CD14-positive monocyte (primary cell): ENCODE results near the gene ACIN1. TPM values are rescaled to one million over a fixed set of nuclear protein-coding genes. Genes with fewer than 3 reads are reported as not detected.

Experiments used
- DNase-seq, 3 donors: peaks; one replicate each; pipeline ENCODE4 v3.0.0-alpha.2; 2011 to 2022
- H2AFZ ChIP-seq: 2 replicates; pipeline ENCODE4 v1.6.0; 2012; ENCODE audit warnings: mild to moderate bottlenecking, low read depth, low read length, inconsistent platforms; ENCODE audit not compliant: insufficient read depth, poor library complexity, severe bottlenecking
- H3K27ac ChIP-seq, 2 donors: 1 replicate in 1 of 2; 2 replicates in 1 of 2; pipeline ENCODE4 v1.5.1; 2012 to 2013; ENCODE audit warnings: low read length in 2 of 2, control low read depth in 1 of 2, inconsistent platforms in 1 of 2, low read depth in 1 of 2, mild to moderate bottlenecking in 1 of 2
- H3K27me3 ChIP-seq, 2 donors: one replicate each; pipeline versions ENCODE4 v1.6.0 to v1.6.1; 2011 to 2013; ENCODE audit warnings: low read length in 2 of 2; ENCODE audit not compliant: control insufficient read depth in 2 of 2, insufficient read depth in 2 of 2
- H3K36me3 ChIP-seq, 2 donors: replicated peaks in 1 of 2; 1 replicate in 1 of 2; 2 replicates in 1 of 2; pipeline versions ENCODE4 v1.5.1 to v1.6.1; 2012 to 2013; ENCODE audit warnings: low read length in 2 of 2, control low read depth in 1 of 2, inconsistent platforms in 1 of 2, mild to moderate bottlenecking in 1 of 2; ENCODE audit not compliant: insufficient read depth in 2 of 2, control insufficient read depth in 1 of 2
- H3K4me1 ChIP-seq, 2 donors: 1 replicate in 1 of 2; 2 replicates in 1 of 2; pipeline versions ENCODE4 v1.5.1 to v1.6.1; 2012 to 2013; ENCODE audit warnings: low read length in 2 of 2, control low read depth in 1 of 2, inconsistent platforms in 1 of 2, mild to moderate bottlenecking in 1 of 2, moderate library complexity in 1 of 2; ENCODE audit not compliant: insufficient read depth in 2 of 2, control insufficient read depth in 1 of 2
- H3K4me2 ChIP-seq: replicated peaks from 2 replicates; pipeline ENCODE3; 2012; ENCODE audit warnings: low read length, moderate library complexity, mild to moderate bottlenecking; ENCODE audit not compliant: poor library complexity, severe bottlenecking; ENCODE audit errors: extremely low read depth
- H3K4me3 ChIP-seq, 3 experiments: fragments of 200-600 bp in 1 of 3; sonication (generic) in 1 of 3; replicated peaks in 1 of 3; 1 replicate in 2 of 3; 2 replicates in 1 of 3; pipeline ENCODE4 v1.5.1; 2011 to 2013; ENCODE audit warnings: low read length in 3 of 3, mild to moderate bottlenecking in 3 of 3, control low read depth in 2 of 3, low read depth in 2 of 3, inconsistent platforms in 1 of 3, moderate library complexity in 1 of 3
- H3K79me2 ChIP-seq: 2 replicates; pipeline ENCODE4 v1.6.0; 2012; ENCODE audit warnings: mild to moderate bottlenecking, control low read depth, inconsistent platforms, low read length, moderate library complexity; ENCODE audit not compliant: insufficient read depth
- H3K9ac ChIP-seq: 2 replicates; pipeline ENCODE4 v1.6.0; 2017; ENCODE audit warnings: low read length, mild to moderate bottlenecking; ENCODE audit not compliant: insufficient read depth, poor library complexity, severe bottlenecking
- H3K9me3 ChIP-seq, 2 donors: replicated peaks in 1 of 2; 1 replicate in 1 of 2; 2 replicates in 1 of 2; pipeline versions ENCODE4 v1.5.1 to v1.6.1; 2012 to 2013; ENCODE audit warnings: low read length in 2 of 2, control low read depth in 1 of 2; ENCODE audit not compliant: control insufficient read depth in 1 of 2, insufficient read depth in 1 of 2
- H4K20me1 ChIP-seq: 2 replicates; pipeline ENCODE4 v1.6.0; 2012; ENCODE audit warnings: mild to moderate bottlenecking, low read length, control low read depth, moderate library complexity; ENCODE audit not compliant: insufficient read depth
- H3K27ac Mint-ChIP-seq, 7 donors: one replicate each; pipeline ENCODE4 v1.8.0; 2020; ENCODE audit warnings: mild to moderate bottlenecking in 7 of 7, mixed read lengths in 7 of 7, moderate library complexity in 6 of 7, inconsistent platforms in 2 of 7
- H3K27me3 Mint-ChIP-seq, 3 donors: one replicate each; pipeline ENCODE4 v1.8.0; 2021 to 2022; ENCODE audit warnings: low read depth in 3 of 3, mild to moderate bottlenecking in 3 of 3, mixed read lengths in 3 of 3, moderate library complexity in 3 of 3, inconsistent platforms in 1 of 3
- H3K36me3 Mint-ChIP-seq, 2 donors: one replicate each; pipeline ENCODE4 v1.8.0; 2020; ENCODE audit warnings: mixed read lengths in 2 of 2, inconsistent platforms in 1 of 2, mild to moderate bottlenecking in 1 of 2
- H3K4me1 Mint-ChIP-seq: one replicate; pipeline ENCODE4 v1.8.0; 2020; ENCODE audit warnings: mild to moderate bottlenecking, mixed read lengths
- H3K4me3 Mint-ChIP-seq, 2 donors: one replicate each; pipeline ENCODE4 v1.8.0; 2020; ENCODE audit warnings: mild to moderate bottlenecking in 2 of 2, mixed read lengths in 2 of 2, moderate library complexity in 1 of 2
- H3K9me3 Mint-ChIP-seq, 7 donors: one replicate each; pipeline ENCODE4 v1.8.0; 2020 to 2022; ENCODE audit warnings: mixed read lengths in 7 of 7, mild to moderate bottlenecking in 6 of 7, moderate library complexity in 6 of 7, inconsistent platforms in 2 of 7
- WGBS: methylation state at CpG from one replicate; pipeline ENCODE4 v1.1.5; 2013; ENCODE audit warnings: missing lambda C conversion rate; ENCODE audit not compliant: insufficient coverage; 5-methylcytosine and 5-hydroxymethylcytosine counted together
- intact Hi-C, 2 donors: fragments of 100-400 bp; cut with micrococcal nuclease; formaldehyde crosslinking; loops; one replicate each; pipeline versions ENCODE4 v1.15.0 to v1.15.1; 2023
- polyA plus RNA-seq, 3 donors: library from polyadenylated mRNA; depleted of rRNA in 1 of 3; unstranded in 2 of 3; stranded (reverse) in 1 of 3; fragments of 300-500 nt in 2 of 3; fragments of >200 nt in 1 of 3; fragmentation: Illumina TruSeq in 2 of 3; gene quantifications; 1 replicate in 2 of 3; 2 replicates in 1 of 3; pipeline ENCODE4 v1.2.3, GENCODE V29; 2012 to 2021
- TF ChIP-seq, protein P1 (sequence below): fragments of 200-600 bp; IDR thresholded peaks from one replicate; pipeline ENCODE4 v1.8.0; 2022; ENCODE audit warnings: antibody characterized with exemption, mild to moderate bottlenecking

ACIN1 gene
- polyA plus RNA-seq, 3 donors, result 2.8 to 159 (median 5.4) TPM

DNA sequence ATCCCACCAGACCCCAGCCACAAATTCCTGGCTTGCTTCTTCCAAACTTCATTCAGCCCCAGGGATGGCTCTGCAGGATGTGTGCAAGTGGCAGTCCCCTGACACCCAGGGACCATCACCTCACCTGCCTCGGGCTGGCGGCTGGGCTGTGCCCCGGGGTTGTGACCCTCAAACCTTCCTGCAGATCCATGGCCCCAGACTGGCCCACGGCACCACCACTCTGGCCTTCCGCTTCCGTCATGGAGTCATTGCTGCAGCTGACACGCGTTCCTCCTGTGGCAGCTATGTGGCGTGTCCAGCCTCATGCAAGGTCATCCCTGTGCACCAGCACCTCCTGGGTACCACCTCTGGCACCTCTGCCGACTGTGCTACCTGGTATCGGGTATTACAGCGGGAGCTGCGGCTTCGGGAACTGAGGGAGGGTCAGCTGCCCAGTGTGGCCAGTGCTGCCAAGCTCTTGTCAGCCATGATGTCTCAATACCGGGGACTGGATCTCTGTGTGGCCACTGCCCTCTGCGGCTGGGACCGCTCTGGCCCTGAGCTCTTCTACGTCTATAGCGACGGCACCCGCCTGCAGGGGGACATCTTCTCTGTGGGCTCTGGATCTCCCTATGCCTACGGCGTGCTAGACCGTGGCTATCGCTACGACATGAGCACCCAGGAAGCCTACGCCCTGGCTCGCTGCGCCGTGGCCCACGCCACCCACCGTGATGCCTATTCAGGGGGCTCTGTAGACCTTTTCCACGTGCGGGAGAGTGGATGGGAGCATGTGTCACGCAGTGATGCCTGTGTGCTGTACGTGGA is 52.6 kb downstream of the ACIN1 start, which contains the start of gene PSMB11:
PSMB11 (plus strand) TSS at position 51 of the 804 bp plus-strand sequence; CDS start at position 65, 14 bp downstream.
- Mint-ChIP-seq H3K9me3 (peaks cover 0 to 4% (median 0%) of the 10 kb centered on the region in 7 donors), H3K27ac (peak within 1 kb of the TSS in 2 of 7 donors; percentile 18 to 26), H3K4me3 (no peak within 1 kb of the TSS), H3K4me1 (peaks cover 8% of the 10 kb centered on the region), H3K36me3 (no peaks in the 10 kb centered on the region), H3K27me3 (peaks cover 5 to 12% (median 11%) of the 10 kb centered on the region in 3 donors)
- no peak for DNase-seq
- no peak within 1 kb of the TSS for H3K9ac ChIP-seq
- H3K79me2 ChIP-seq, result no peaks in the 10 kb centered on the region
- no peak within 1 kb of the TSS for H3K4me3 ChIP-seq
- H3K27me3 ChIP-seq, result no peaks in the 10 kb centered on the region
- 94% methylated on average over 36 of the region's 36 CpGs for WGBS
- no peaks in the 10 kb centered on the region for H3K36me3 ChIP-seq
- H2AFZ ChIP-seq, result no peak within 1 kb of the TSS
- H3K4me1 ChIP-seq, result no peaks in the 10 kb centered on the region
- intact Hi-C loops, result no loop called here
- no peak within 1 kb of the TSS for H3K4me2 ChIP-seq
- H4K20me1 ChIP-seq, result no peaks in the 10 kb centered on the region
- no peak within 1 kb of the TSS for H3K27ac ChIP-seq
- TF ChIP-seq, protein P1, sequence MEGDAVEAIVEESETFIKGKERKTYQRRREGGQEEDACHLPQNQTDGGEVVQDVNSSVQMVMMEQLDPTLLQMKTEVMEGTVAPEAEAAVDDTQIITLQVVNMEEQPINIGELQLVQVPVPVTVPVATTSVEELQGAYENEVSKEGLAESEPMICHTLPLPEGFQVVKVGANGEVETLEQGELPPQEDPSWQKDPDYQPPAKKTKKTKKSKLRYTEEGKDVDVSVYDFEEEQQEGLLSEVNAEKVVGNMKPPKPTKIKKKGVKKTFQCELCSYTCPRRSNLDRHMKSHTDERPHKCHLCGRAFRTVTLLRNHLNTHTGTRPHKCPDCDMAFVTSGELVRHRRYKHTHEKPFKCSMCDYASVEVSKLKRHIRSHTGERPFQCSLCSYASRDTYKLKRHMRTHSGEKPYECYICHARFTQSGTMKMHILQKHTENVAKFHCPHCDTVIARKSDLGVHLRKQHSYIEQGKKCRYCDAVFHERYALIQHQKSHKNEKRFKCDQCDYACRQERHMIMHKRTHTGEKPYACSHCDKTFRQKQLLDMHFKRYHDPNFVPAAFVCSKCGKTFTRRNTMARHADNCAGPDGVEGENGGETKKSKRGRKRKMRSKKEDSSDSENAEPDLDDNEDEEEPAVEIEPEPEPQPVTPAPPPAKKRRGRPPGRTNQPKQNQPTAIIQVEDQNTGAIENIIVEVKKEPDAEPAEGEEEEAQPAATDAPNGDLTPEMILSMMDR, result no peak
- H3K9me3 ChIP-seq, result no peaks in the 10 kb centered on the region

DNA sequence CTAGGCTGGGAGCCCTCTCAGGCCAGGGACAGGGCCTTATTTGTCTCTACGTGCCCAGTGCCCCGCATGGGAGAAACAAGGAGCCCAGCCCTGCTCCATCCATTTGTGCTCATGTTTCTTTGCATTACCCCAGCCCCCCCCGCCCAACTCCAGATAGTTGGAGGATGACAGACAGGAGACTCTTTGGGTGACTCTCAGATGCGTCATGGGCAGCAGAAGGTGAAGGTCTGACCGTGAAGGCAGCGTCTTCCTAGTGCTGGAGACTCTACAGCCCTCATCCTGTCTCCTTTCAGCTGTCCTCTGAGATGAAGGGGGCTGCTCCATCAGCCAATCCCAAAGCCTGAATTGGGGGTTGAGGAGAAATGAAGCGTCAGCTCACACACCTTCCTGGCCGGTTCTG is 53.2 kb downstream of the ACIN1 start:
- intact Hi-C loops, result no loop called here
- no peak overlapping the region for H3K4me2 ChIP-seq
- Mint-ChIP-seq H3K27ac (peak overlapping the region in 1 of 7 donors; percentile 26), H3K4me3 (no peak overlapping the region), H3K27me3 (peaks cover 3 to 11% (median 11%) of the 10 kb centered on the region in 3 donors), H3K36me3 (no peaks in the 10 kb centered on the region), H3K4me1 (peaks cover 8% of the 10 kb centered on the region), H3K9me3 (peaks cover 0 to 2% (median 0%) of the 10 kb centered on the region in 7 donors)
- H3K9ac ChIP-seq, result no peak overlapping the region
- H3K4me1 ChIP-seq, result no peaks in the 10 kb centered on the region
- no peak for DNase-seq
- TF ChIP-seq, protein P1, result no peak
- H4K20me1 ChIP-seq, result no peaks in the 10 kb centered on the region
- H3K36me3 ChIP-seq, result no peaks in the 10 kb centered on the region
- H3K9me3 ChIP-seq, result no peaks in the 10 kb centered on the region
- H3K4me3 ChIP-seq, result no peak overlapping the region
- WGBS, result 73% methylated on average over 2 of the region's 8 CpGs
- no peak overlapping the region for H2AFZ ChIP-seq
- no peaks in the 10 kb centered on the region for H3K79me2 ChIP-seq
- no peaks in the 10 kb centered on the region for H3K27me3 ChIP-seq
- no peak overlapping the region for H3K27ac ChIP-seq
